GM10248 (cell line): ENCODE results near the gene RNU11.

Source experiments
- CTCF ChIA-PET: fragments of 300-600 bp; sonication (Branson Sonifier 250); formaldehyde crosslinking; extraction: SDS; loops from one replicate; lab custom pipeline; 2021; ENCODE audit warnings: antibody characterized with exemption; lab: Yijun Ruan, JAX
- POLR2A ChIA-PET: fragments of 350-650 bp; sonication (Branson Sonifier 250); formaldehyde crosslinking; extraction: SDS; loops from one replicate; lab custom pipeline; 2020; ENCODE audit warnings: antibody characterized with exemption; lab: Yijun Ruan, JAX
- DNase-seq: peaks from one replicate; pipeline ENCODE4 v3.0.0; 2012; ENCODE audit errors: extremely low spot score
- CTCF ChIP-seq: IDR thresholded peaks from 2 replicates; pipeline ENCODE4 v1.5.1; 2012; ENCODE audit warnings: mild to moderate bottlenecking, low read depth; ENCODE audit errors: extremely low read depth, missing control alignments, control extremely low read depth

RNU11 gene

DNA sequence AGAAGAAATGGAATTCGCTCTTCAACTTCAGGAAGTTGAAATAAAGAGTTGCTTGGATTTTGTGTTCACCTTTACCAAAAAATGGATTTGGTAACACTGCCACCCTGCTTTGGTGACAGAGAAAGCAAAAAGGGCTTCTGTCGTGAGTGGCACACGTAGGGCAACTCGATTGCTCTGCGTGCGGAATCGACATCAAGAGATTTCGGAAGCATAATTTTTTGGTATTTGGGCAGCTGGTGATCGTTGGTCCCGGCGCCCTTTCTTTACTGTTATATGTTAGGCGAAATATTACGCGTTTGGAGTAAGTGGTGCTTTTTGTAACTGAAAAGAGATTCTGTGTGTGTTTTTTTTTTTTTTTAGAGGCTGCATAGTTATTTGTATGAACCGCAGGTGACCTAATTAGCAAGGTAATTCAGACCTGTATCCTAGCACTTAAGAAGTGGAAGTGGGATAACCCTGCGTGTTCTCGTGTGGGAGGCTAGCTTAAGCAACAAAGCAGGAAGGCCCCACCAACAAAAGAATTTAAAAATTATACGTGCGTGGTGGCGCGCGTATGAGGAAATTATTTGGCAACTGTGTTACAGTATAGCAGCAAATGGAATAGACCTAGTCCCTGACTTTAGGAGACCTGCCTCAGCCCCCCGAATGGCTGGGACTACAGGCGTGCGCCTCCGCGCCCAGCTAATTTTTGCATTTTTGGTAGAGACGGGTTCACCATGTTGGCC is at the start of gene RNU11:
TSS of gene RNU11 (plus strand) at position 127 of the 725 bp plus-strand sequence.
- TF ChIP-seq CTCF: no peak
- CTCF ChIA-PET: interaction anchor here (1.0 to 2.0 kb wide), 4 partner anchors 8 to 228 kb away, joined by 3 to 6 read pairs (median 4); partner anchors contain the start of gene YTHDF2
- DNase-seq: peak; percentile 76
- POLR2A ChIA-PET: interaction anchor here (0.5 to 2.4 kb wide), 40 partner anchors 8 to 1494 kb away, joined by 3 to 39 read pairs (median 4); partner anchors contain the start of genes GMEB1, RCC1, SLC9A1 and STX12

- TF ChIP-seq CTCF: no peak
- ChIA-PET POLR2A (interaction anchor here (0.6 to 5.1 kb wide), 3 partner anchors 20 to 253 kb away, joined by 3 to 35 read pairs (median 8); no protein-coding TSS in a partner anchor), CTCF (interaction anchor here (1.1 to 6.8 kb wide), 18 partner anchors 9 to 353 kb away, joined by 3 to 44 read pairs (median 8); partner anchors contain the start of gene RAB42)
- peak; percentile 26 for DNase-seq
Measured at GRCh38 chr1:28601696-28602095, 46.7 kb upstream of the RNU11 start.

GRCh38 chr1:28602536-28603439 is 45.6 kb upstream of the RNU11 start:
- peak; percentile 56 for DNase-seq
- ChIA-PET CTCF (interaction anchor here (0.6 to 6.8 kb wide), 26 partner anchors 9 to 354 kb away, joined by 3 to 44 read pairs (median 6); partner anchors contain the start of gene RAB42), POLR2A (interaction anchor here (1.4 to 5.1 kb wide), 2 partner anchors 21 to 24 kb away, joined by 8 to 35 read pairs; no protein-coding TSS in a partner anchor)
- TF ChIP-seq CTCF: peak; percentile 75

- ChIA-PET CTCF (interaction anchor here (0.8 to 6.8 kb wide), 12 partner anchors 12 to 430 kb away, joined by 3 to 44 read pairs (median 17); no protein-coding TSS in a partner anchor), POLR2A (interaction anchor here (1.0 to 5.1 kb wide), 3 partner anchors 23 to 96 kb away, joined by 3 to 35 read pairs (median 4); partner anchors contain the start of gene TAF12)
- no peak for TF ChIP-seq CTCF
- no peak for DNase-seq
Measured at GRCh38 chr1:28604411-28604810, 44.0 kb upstream of the RNU11 start.

DNA sequence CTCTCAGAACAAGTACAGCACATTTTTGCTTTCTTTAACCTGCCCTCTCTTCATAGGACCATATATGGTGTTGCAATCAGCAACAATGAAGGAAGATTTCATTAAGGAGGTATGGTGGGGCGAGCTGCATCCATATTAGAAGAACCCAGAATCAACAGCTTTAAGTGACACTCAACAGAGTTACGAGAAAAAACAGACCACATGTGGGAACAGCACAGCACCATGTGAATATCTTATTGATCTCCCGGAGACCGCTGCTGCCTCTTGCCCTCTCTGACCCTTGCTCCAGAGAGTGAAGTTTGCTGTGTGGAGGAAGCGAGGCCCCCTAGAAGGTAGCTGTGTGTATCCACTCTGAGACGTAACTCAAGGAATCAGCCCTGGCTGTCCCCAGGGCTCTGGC is 43.4 kb upstream of the RNU11 start:
- TF ChIP-seq CTCF: no peak
- CTCF ChIA-PET: interaction anchor here (1.0 to 6.8 kb wide), 11 partner anchors 10 to 272 kb away, joined by 3 to 44 read pairs (median 12); no protein-coding TSS in a partner anchor
- POLR2A ChIA-PET: interaction anchor here (1.0 to 5.1 kb wide), 2 partner anchors 24 to 26 kb away, joined by 4 to 35 read pairs; no protein-coding TSS in a partner anchor
- no peak for DNase-seq
